ENCODE measurements around the gene FGFRL1.

GRCh38 chr4:973431-974397, 37.7 kb upstream of the FGFRL1 start, which contains the start of gene DGKQ:
- TF ChIP-seq CTCF (IDR thresholded peaks at IDR 0.05; ENCODE audit: low read depth, low read length, poor library complexity, severe bottlenecking) (no peak), EZH2phosphoT487 (IDR thresholded peaks at IDR 0.05; ENCODE audit: borderline replicate concordance, low read length) (no peak)
